Astrocyte of the spinal cord (primary cell): ENCODE data around the gene ACOT9.

Source experiments
- DNase-seq: peaks from one replicate; pipeline ENCODE4 v3.0.0; 2011; ENCODE audit warnings: low read depth, low spot score
- H3K4me3 ChIP-seq: 2 replicates; pipeline ENCODE4 v1.5.1; 2011; ENCODE audit warnings: low read depth, mild to moderate bottlenecking, low read length, moderate library complexity
- in situ Hi-C: cut with HindIII; loops from 2 replicates; pipeline ENCODE4 v1.10.0; 2017; ENCODE audit warnings: low sequenced_read_pairs
- TF ChIP-seq, protein P1 (sequence below): IDR thresholded peaks from 2 replicates; pipeline ENCODE4 v1.5.1; 2012; ENCODE audit warnings: low read depth, mild to moderate bottlenecking, low read length, inconsistent platforms

Gene ACOT9

DNA sequence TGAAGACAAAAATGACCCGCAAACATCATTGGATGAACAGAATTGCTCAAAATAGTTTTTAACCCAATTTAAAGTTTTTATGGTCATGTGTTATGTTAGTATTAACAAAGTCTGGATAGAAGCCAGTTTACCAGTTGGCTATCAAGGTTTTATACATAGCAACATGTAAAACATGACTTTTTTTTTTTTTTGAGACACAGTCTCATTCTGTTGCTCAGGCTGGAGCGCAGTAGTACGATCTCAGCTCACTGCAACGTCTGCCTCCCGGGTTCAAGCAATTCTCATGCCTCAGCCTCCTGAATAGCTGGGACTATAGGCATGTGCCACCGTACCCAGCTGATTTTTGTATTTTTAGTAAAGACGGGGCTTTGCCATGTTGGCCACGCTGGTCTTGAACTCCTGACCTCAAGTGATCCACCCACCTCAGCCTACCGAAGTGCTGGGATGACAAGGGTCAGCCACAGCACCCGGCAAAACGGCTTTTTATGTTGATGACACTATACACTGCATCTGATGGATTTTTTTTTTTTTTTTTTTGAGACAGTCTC, 43.3 kb upstream of the ACOT9 start:
- H3K4me3 ChIP-seq: no peak overlapping the region
- peak; percentile 9 for DNase-seq
- in situ Hi-C loops: no loop called here
- TF ChIP-seq, protein P1, sequence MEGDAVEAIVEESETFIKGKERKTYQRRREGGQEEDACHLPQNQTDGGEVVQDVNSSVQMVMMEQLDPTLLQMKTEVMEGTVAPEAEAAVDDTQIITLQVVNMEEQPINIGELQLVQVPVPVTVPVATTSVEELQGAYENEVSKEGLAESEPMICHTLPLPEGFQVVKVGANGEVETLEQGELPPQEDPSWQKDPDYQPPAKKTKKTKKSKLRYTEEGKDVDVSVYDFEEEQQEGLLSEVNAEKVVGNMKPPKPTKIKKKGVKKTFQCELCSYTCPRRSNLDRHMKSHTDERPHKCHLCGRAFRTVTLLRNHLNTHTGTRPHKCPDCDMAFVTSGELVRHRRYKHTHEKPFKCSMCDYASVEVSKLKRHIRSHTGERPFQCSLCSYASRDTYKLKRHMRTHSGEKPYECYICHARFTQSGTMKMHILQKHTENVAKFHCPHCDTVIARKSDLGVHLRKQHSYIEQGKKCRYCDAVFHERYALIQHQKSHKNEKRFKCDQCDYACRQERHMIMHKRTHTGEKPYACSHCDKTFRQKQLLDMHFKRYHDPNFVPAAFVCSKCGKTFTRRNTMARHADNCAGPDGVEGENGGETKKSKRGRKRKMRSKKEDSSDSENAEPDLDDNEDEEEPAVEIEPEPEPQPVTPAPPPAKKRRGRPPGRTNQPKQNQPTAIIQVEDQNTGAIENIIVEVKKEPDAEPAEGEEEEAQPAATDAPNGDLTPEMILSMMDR: no peak

DNA sequence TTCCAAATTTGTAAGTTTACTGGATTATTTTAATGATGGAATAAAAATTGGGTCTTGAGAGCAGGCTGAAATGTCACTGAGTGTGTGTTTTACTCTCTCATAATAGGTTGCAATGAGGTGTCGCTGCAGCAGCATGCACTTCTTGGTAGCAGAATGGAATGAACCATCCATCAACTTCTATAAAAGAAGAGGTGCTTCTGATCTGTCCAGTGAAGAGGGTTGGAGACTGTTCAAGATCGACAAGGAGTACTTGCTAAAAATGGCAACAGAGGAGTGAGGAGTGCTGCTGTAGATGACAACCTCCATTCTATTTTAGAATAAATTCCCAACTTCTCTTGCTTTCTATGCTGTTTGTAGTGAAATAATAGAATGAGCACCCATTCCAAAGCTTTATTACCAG, 42.5 kb upstream of the ACOT9 start:
- TF ChIP-seq, protein P1: no peak
- no peak overlapping the region for H3K4me3 ChIP-seq
- in situ Hi-C loops: no loop called here
- no peak for DNase-seq

DNA sequence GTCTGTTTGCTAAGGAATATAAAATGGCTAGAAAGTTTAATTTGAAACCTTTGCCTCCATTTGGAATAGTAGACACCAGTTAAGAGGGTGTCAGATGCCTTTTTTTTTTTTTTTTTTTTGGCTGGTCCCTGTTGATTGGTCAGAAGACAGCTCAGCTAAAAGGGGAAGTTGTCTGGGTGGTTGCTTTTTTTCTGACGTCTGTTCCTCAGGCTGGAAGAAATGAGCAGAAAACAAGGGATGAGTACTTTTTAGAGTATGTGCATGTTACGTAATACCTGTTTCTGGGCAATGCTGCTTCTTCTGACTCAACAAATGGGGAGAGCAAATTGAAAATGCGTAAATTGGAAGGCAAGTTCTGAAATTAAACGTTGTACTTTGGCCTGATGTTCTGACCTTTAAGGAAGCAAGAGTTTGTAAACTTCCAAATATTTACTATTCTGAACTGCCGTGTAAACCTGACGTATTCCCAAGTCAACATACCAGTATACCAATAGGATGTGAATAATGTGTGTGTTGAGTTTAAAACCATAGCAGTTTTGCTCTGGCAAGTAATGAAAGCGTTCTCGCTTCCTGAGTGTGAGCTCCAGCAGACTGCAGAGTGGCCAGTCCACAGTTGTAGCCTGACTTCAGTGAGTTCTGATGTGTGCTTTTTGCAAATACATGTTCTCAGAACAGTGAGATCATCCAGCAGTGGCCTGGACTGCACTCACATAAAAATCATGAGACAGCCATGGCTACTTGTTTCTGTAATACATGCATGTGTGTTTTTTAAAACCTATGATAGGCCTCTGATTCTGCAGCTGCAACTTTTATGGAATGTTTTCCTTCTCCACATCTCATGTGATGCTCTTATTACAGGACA, 41.6 kb upstream of the ACOT9 start:
- peak; percentile 69 for DNase-seq
- TF ChIP-seq, protein P1: no peak
- H3K4me3 ChIP-seq: peak overlapping the region; percentile 80
- in situ Hi-C loops: no loop called here

DNA sequence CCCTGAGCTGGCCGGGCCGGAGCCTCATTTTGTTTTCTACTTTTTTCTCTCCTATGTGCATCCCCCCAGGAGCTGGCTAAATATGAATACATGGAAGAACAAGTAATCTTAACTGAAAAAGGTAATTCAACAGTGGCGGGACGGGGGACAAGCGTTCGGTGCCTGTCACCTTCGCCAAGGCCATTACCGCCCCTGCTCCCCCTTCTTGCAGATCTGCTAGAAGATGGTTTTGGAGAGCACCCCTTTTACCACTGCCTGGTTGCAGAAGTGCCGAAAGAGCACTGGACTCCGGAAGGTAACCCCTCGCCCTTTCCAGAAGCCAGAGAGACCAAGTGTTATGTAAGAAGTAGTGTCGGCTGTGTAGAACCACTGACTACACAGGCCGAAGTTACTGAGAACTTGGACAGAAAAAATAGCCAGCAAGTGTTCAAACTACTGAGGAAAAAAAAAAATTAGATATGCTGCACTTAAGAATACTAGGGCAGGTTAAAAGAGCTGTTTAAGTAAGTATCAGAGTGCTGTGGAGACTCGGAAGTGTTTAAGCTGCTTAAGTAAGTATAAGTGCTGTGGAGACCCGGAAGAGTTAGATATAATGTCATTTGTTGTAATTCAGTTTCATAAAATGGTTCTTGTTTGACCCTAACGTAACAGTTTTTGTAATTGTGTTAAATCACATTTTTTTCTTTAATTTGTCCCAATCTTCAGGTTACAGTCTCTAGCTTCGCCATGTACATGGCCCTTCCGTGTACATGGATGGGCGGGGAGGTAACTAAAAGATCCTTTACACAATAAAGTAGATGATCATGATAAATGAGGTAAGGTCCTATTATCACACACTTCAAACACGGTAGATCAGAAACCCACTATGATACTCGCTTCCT, 40.8 kb upstream of the ACOT9 start:
- H3K4me3 ChIP-seq: peak overlapping the region; percentile 80
- in situ Hi-C loops: no loop called here
- TF ChIP-seq, protein P1: no peak
- DNase-seq: peak; percentile 16

DNA sequence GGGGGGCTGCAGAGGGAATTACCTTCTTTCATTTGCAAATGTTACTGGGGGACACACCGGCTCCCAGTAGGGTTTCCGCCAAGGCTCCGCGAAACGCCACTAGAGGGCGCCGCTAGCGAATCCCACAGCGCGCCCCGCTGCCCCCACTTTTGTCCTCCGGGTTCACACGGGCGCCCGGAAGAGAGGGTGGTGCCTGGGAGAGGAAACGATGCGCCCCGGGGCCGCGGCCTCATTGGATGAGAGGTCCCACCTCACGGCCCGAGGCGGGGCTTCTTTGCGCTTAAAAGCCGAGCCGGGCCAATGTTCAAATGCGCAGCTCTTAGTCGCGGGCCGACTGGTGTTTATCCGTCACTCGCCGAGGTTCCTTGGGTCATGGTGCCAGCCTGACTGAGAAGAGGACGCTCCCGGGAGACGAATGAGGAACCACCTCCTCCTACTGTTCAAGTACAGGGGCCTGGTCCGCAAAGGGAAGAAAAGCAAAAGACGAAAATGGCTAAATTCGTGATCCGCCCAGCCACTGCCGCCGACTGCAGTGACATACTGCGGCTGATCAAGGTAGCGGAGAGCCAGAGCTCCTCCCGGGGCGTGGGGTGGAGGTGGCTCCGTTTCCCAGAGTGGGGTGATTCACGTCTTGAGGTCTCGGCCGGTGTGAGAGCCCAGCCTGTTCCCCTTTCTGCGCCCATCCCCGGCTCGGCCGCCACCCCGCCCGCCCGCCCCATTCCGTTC, 40.0 kb upstream of the ACOT9 start, which contains the start of gene SAT1:
SAT1 (plus strand) TSS at position 311 of the 726 bp plus-strand sequence; CDS start at position 490, 179 bp downstream.
- peak within 1 kb of the TSS; percentile 80 for H3K4me3 ChIP-seq
- DNase-seq: peak; percentile 95
- in situ Hi-C loops: no loop called here
- TF ChIP-seq, protein P1: peak; percentile 71

DNA sequence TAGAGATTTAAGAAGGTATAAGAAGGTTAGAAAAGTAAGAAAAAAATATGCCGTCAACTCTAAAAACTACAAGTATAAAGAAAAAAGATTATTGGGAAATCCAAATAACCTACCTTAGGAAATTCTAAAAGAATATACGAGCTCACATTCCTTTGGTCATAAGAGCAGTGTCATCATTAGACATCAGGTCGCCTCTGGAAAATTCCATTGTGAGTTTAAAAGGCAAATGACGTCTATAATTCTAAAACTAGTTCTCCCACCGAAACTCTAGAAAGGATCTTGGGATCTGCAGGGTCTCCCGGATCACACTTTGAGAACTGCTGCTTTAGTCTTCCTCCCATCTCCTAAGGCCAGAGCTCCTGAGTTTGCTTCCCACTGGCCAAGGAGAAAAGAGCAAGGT, 39.4 kb upstream of the ACOT9 start:
- TF ChIP-seq, protein P1: no peak
- DNase-seq: no peak
- in situ Hi-C loops: no loop called here

More for the DNA sequence above, 39.4 kb upstream of the ACOT9 start:
- H3K4me3 ChIP-seq: peak overlapping the region; percentile 13
